OCI-LY3 (cell line): ENCODE results near the gene TBKBP1.

ENCODE experiments used
- H2AFZ ChIP-seq: fragments of 200-600, 300-600 bp; shearing (Covaris generic); 2 replicates; pipeline ENCODE4 v1.6.0; 2014; ENCODE audit warnings: antibody characterized with exemption, low read depth, low read length
- H3K27ac ChIP-seq: fragments of 200-600, 300-600 bp; sonication (generic); 2 replicates; pipeline ENCODE4 v1.5.1; 2014; ENCODE audit warnings: mild to moderate bottlenecking, low read length, moderate library complexity, mixed read lengths
- H3K27me3 ChIP-seq: fragments of 200-600, 300-600 bp; sonication (generic); 2 replicates; pipeline ENCODE4 v1.6.1; 2014; ENCODE audit warnings: low read depth, low read length, mixed read lengths
- H3K36me3 ChIP-seq: fragments of 200-600, 300-600 bp; sonication (generic); replicated peaks from 2 replicates; pipeline ENCODE3; 2014; ENCODE audit warnings: low read depth, low read length, mixed read lengths
- H3K4me1 ChIP-seq: fragments of 300-600, 200-600 bp; sonication (generic); 2 replicates; pipeline ENCODE4 v1.6.1; 2014; ENCODE audit warnings: low read length, mixed read lengths
- H3K4me2 ChIP-seq: fragments of 200-600, 300-600 bp; sonication (generic); 2 replicates; pipeline ENCODE4 v1.6.1; 2014; ENCODE audit warnings: low read length, mixed read lengths
- H3K4me3 ChIP-seq: fragments of 300-600, 200-600 bp; sonication (generic); 2 replicates; pipeline ENCODE4 v1.5.1; 2014; ENCODE audit warnings: antibody characterized with exemption, mild to moderate bottlenecking, low read length, moderate library complexity
- H3K79me2 ChIP-seq: fragments of 300-600, 200-600 bp; shearing (Covaris generic); 2 replicates; pipeline ENCODE4 v1.6.1; 2014; ENCODE audit warnings: mild to moderate bottlenecking, low read length, mixed read lengths
- H3K9ac ChIP-seq: fragments of 300-600, 200-600 bp; shearing (Covaris generic); 2 replicates; pipeline ENCODE4 v1.6.0; 2014; ENCODE audit warnings: mild to moderate bottlenecking, low read length, moderate library complexity
- H3K9me3 ChIP-seq: fragments of 200-600, 300-600 bp; shearing (Covaris generic); 2 replicates; pipeline ENCODE4 v1.6.1; 2014; ENCODE audit warnings: low read length, mixed read lengths; ENCODE audit not compliant: insufficient read depth
- H4K20me1 ChIP-seq: fragments of 200-600, 300-600 bp; sonication (generic); 2 replicates; pipeline ENCODE4 v1.6.1; 2016; ENCODE audit warnings: low read length, mixed read lengths; ENCODE audit not compliant: insufficient read depth
- CTCF ChIP-seq: fragments of 200-600, 300-600 bp; sonication (generic); IDR thresholded peaks from 2 replicates; pipeline ENCODE4 v1.5.1; 2014; ENCODE audit warnings: antibody characterized with exemption, low read length, low read depth
- EZH2phosphoT487 ChIP-seq: fragments of 200-600 bp; shearing (Covaris generic); IDR thresholded peaks from 2 replicates; pipeline ENCODE4 v1.6.1; 2018; ENCODE audit warnings: antibody characterized with exemption, mixed run types, low read depth

The TBKBP1 gene

GRCh38 chr17:47721725-47722124, 27.8 kb downstream of the TBKBP1 start:
- H3K9ac ChIP-seq = no peak overlapping the region

DNA sequence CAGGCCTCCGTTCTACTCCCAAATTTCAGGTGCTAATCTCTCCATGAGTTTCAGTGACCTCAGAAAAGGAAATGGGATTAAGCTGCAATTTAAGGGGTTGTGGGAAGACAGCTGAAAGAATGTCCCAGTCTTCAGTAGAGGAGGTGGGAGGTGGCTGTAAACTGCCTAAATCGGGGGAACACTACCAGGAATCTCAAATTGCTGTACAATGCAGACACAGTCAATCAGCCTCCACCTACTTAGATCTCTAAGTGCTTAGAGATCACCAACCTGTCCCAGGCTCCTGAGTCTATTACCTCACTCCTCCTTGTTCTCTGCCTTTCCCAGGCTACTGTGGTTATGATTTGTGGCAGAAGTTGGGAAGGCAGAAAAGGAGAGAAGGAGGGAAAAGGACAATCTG, 30.7 kb downstream of the TBKBP1 start:
- Histone ChIP-seq H3K9me3 (no peaks in the 10 kb centered on the region), H3K36me3 (no peaks in the 10 kb centered on the region), H2AFZ (no peak overlapping the region), H3K27ac (no peak overlapping the region), H3K4me3 (no peak overlapping the region), H3K79me2 (no peaks in the 10 kb centered on the region), H4K20me1 (peaks cover 13% of the 10 kb centered on the region; the same call in 1 of the 2 replicates), H3K27me3 (peaks cover 86% of the 10 kb centered on the region), H3K9ac (no peak overlapping the region), H3K4me1 (peaks cover 25% of the 10 kb centered on the region), H3K4me2 (no peak overlapping the region)
- TF ChIP-seq EZH2phosphoT487 = no peak
- TF ChIP-seq CTCF = no peak

More at GRCh38 chr17:47721725-47722124, 27.8 kb downstream of the TBKBP1 start:
- Histone ChIP-seq H3K4me3 (peak overlapping the region; percentile 50), H4K20me1 (peaks cover 28% of the 10 kb centered on the region; the same call in 1 of the 2 replicates), H3K27ac (no peak overlapping the region), H3K4me2 (peak overlapping the region; percentile 61), H2AFZ (no peak overlapping the region), H3K4me1 (peaks cover 55% of the 10 kb centered on the region), H3K36me3 (no peaks in the 10 kb centered on the region), H3K9me3 (no peaks in the 10 kb centered on the region), H3K79me2 (no peaks in the 10 kb centered on the region), H3K27me3 (peaks cover 92% of the 10 kb centered on the region)
- no peak for TF ChIP-seq EZH2phosphoT487
- TF ChIP-seq CTCF = no peak

DNA sequence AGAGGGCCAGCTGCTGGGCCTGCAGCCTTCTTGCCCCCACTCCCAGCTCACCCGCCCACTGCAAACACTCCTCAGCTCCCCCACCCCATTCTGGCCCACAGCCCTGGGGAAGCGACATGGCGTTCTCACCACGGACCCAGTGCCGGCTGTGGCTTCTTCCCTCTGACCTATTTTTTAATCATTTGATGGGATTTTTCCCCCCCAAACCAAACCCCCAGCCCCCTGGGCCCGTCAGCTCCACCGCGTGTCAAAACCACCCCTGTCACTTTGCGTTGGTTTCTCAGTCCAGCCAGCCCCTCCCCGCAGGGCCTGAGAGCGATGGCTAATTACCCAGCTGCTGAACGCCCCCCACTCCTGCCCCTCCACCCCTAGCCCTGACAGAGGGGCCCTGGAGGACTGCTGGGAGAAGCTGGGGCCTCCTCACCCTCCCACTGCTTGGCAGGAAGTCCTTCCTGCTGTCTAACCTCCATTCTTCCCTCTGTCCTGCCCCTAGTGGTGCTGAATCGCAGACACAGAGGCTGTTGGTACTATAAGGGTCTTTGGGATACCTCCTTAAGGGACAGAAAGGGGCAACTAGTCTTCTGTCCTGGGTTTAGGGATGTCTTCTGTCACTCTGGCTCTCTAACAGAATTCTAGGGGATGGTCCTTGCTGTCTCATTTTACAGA, 31.6 kb downstream of the TBKBP1 start:
- TF ChIP-seq CTCF (no peak), EZH2phosphoT487 (no peak)
- Histone ChIP-seq H3K79me2 (no peaks in the 10 kb centered on the region), H3K9me3 (no peaks in the 10 kb centered on the region), H3K4me3 (no peak overlapping the region), H3K36me3 (no peaks in the 10 kb centered on the region), H4K20me1 (peaks cover 8% of the 10 kb centered on the region; the same call in 1 of the 2 replicates), H3K4me2 (no peak overlapping the region), H3K27me3 (peaks cover 86% of the 10 kb centered on the region), H2AFZ (no peak overlapping the region), H3K27ac (no peak overlapping the region), H3K4me1 (peaks cover 16% of the 10 kb centered on the region), H3K9ac (no peak overlapping the region)

DNA sequence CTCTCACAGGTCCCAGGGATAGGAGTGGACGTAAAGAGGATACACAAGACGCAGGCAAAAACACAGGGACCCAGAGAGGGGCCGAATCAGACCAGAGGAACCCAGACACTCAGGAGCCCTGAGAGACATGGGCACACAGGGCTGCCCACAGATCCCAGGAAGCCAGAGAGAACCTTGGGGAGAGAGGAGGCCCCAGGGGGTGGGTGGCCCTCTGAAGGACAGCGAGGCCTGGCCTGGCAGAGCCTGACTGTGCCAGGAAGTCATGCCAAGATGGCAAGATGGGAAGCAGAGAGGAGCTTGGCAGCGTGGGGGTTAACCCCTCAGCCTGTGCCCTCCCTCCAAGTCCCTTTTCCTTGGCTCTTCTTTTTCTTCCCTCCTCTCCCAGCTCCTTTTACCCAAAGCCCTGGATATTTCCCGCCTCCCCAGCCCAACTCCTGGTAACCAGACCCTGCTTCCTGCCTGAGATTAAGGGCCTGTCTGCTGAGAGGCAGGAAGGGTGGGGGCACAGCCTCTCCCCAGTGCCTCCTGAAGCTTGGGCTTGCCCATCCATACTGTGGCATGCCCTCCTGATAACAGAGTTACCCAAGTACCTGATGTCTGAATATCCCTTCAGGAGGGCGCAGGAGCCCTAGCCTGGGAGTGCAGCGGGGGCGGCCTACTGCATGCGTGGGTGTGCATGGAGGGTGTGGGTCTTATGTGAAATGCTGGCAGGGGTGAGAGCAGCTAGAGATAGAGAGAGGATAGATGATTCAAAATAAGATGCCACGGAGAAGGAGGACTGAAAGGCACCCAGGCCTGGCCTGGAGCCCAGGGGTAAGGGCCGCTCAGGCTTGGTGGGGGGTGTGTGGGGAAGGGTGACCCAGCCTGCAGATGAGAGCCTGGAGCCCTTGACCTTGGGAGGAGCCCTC, 33.1 kb downstream of the TBKBP1 start:
- no peak overlapping the region for H3K4me3 ChIP-seq
- no peaks in the 10 kb centered on the region for H3K36me3 ChIP-seq
- no peak for TF ChIP-seq CTCF
- no peak for TF ChIP-seq EZH2phosphoT487
- no peak overlapping the region for H3K27ac ChIP-seq
- H3K79me2 ChIP-seq = no peaks in the 10 kb centered on the region
- no peak overlapping the region for H3K4me2 ChIP-seq
- H4K20me1 ChIP-seq = 0 out of 2 replicates have a peak, but pooled peaks cover 5% of the 10 kb centered on the region
- peaks cover 2% of the 10 kb centered on the region; the same call in 1 of the 2 replicates for H3K4me1 ChIP-seq
- no peak overlapping the region for H2AFZ ChIP-seq
- peaks cover 89% of the 10 kb centered on the region for H3K27me3 ChIP-seq
- H3K9ac ChIP-seq = no peak overlapping the region
- no peaks in the 10 kb centered on the region for H3K9me3 ChIP-seq
